GM20000 (cell line): ENCODE data around the gene CNTN4.

Source experiments
- DNase-seq: peaks from one replicate; pipeline ENCODE4 v3.0.0; 2012; ENCODE audit warnings: low spot score
- TF ChIP-seq, protein P1 (sequence below): IDR thresholded peaks from 2 replicates; pipeline ENCODE4 v1.5.1; 2012; ENCODE audit warnings: mild to moderate bottlenecking, control low read depth; ENCODE audit errors: extremely low read depth, missing control alignments

The CNTN4 gene

DNA sequence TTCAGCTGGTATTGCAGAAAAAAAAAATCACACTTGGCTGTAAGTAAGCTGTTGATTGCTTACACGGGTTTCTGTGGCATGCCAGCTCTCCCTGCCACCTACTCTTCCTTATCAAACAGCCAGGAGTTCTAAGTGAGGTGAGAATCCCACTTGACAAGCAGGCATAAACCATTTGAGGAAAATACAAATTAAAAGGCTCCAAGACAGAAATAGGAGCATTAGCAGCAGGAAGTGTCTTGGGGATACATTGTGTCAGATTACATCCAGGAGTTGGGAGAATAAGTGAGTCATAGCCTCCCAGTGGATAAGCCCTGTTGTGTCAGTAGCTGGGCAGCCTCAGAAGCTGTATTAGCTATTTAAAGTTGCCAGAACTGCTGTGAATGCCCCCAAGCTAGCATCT lies 256.0 kb downstream of the CNTN4 start:
- TF ChIP-seq, protein P1, sequence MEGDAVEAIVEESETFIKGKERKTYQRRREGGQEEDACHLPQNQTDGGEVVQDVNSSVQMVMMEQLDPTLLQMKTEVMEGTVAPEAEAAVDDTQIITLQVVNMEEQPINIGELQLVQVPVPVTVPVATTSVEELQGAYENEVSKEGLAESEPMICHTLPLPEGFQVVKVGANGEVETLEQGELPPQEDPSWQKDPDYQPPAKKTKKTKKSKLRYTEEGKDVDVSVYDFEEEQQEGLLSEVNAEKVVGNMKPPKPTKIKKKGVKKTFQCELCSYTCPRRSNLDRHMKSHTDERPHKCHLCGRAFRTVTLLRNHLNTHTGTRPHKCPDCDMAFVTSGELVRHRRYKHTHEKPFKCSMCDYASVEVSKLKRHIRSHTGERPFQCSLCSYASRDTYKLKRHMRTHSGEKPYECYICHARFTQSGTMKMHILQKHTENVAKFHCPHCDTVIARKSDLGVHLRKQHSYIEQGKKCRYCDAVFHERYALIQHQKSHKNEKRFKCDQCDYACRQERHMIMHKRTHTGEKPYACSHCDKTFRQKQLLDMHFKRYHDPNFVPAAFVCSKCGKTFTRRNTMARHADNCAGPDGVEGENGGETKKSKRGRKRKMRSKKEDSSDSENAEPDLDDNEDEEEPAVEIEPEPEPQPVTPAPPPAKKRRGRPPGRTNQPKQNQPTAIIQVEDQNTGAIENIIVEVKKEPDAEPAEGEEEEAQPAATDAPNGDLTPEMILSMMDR = no peak
- no peak for DNase-seq

DNA sequence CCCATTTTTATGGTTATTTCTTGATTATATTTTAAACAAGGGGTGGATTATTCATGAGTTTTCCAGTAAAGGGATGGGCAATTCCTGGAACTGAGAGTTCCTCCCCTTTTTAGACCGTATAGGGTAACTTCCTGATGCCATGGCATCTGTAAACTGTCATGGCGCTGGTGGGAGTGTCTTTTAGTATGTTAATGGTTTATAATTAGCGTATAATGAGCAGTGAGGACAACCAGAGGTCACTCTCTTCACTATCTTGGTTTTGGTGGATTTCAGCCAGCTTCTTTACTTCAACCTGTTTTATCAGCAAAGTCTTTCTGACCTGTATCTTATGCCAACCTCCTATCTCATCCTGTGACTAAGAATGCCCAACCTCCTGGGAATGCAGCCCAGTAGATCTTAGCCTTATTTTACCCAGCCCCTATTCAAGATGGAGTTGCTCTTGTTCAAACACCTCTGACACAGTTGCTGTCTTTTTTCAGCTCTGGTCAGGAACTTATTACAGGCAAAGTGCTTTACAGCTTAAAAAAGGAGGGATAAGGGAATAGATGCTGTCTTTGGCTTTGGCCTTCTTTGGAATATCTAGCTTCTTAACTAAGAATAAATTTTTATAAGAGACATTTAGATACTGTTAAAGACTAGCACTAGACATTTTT lies 257.8 kb downstream of the CNTN4 start:
- DNase-seq = no peak
- TF ChIP-seq, protein P1 = no peak

- DNase-seq = no peak
- TF ChIP-seq, protein P1 = no peak
Observed at GRCh38 chr3:2360815-2361214, 262.1 kb downstream of the CNTN4 start.

GRCh38 chr3:2362122-2362521 lies 263.5 kb downstream of the CNTN4 start:
- TF ChIP-seq, protein P1 = no peak
- DNase-seq = no peak

DNA sequence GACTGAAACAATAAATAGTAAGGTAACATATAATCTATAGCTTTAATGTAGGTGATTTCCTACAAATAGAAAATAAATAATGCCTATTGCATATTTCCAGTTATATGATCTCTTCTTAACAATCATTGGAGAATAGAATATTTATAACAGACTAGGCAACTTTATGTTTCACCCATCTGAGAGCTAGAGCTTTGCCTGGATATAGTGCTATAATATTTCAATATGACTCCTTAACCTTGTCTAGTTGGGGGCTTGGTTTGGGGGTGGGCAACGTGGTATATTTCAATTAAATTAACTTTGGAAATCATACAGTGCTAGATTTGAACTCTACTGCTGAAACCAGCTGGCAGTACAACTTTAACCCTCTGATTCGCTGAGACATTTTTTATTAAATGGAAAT lies 265.2 kb downstream of the CNTN4 start:
- TF ChIP-seq, protein P1 = no peak
- DNase-seq = no peak

GRCh38 chr3:2370317-2370716 lies 271.7 kb downstream of the CNTN4 start:
- DNase-seq = no peak
- TF ChIP-seq, protein P1 = no peak

- DNase-seq = no peak
- TF ChIP-seq, protein P1 = no peak
Observed at GRCh38 chr3:2372306-2372705, 273.6 kb downstream of the CNTN4 start.
